Glutamatergic neuron (in vitro differentiated cells): ENCODE results near the gene DNAH9. TPM values are rescaled to one million over a fixed set of nuclear protein-coding genes. Genes with fewer than 3 reads are reported as not detected.

Experiments
- DNase-seq: peaks from one replicate; pipeline ENCODE4 v3.0.0; 2022
- H3K27ac Mint-ChIP-seq: one replicate; pipeline ENCODE4 v1.8.0; 2020; ENCODE audit warnings: mild to moderate bottlenecking, mixed read lengths, inconsistent platforms; ENCODE audit not compliant: unreplicated experiment
- H3K27me3 Mint-ChIP-seq: one replicate; pipeline ENCODE4 v1.8.0; 2020; ENCODE audit warnings: mild to moderate bottlenecking, moderate library complexity, mixed read lengths, inconsistent platforms; ENCODE audit not compliant: unreplicated experiment
- H3K36me3 Mint-ChIP-seq: one replicate; pipeline ENCODE4 v1.8.0; 2020; ENCODE audit warnings: mild to moderate bottlenecking, mixed read lengths, inconsistent platforms; ENCODE audit not compliant: unreplicated experiment
- H3K4me1 Mint-ChIP-seq: one replicate; pipeline ENCODE4 v1.8.0; 2020; ENCODE audit warnings: mild to moderate bottlenecking, low read depth, mixed read lengths, inconsistent platforms; ENCODE audit not compliant: unreplicated experiment
- H3K4me3 Mint-ChIP-seq: one replicate; pipeline ENCODE4 v1.8.0; 2020; ENCODE audit warnings: mild to moderate bottlenecking, mixed read lengths, inconsistent platforms; ENCODE audit not compliant: unreplicated experiment
- H3K9me3 Mint-ChIP-seq: one replicate; pipeline ENCODE4 v1.8.0; 2020; ENCODE audit warnings: mild to moderate bottlenecking, moderate library complexity, mixed read lengths, inconsistent platforms; ENCODE audit not compliant: unreplicated experiment
- CTCF ChIP-seq: fragments of 200-600 bp; sonication (generic); IDR thresholded peaks from one replicate; pipeline ENCODE4 v1.5.0; 2021; ENCODE audit not compliant: partially characterized antibody, unreplicated experiment
- total RNA-seq: library from RNA; stranded (reverse); fragmentation: NEBNext Ultra II Directional; extraction: Animal tissue kit (Norgen Biotek cat#: 25700); gene quantifications from one replicate; pipeline ENCODE4 v1.2.1, GENCODE V29; 2021; ENCODE audit not compliant: unreplicated experiment

DNAH9 gene
- total RNA-seq, 1 donor from 2014 or later: 0.86 TPM

GRCh38 chr17:11986179-11986941 lies 388.1 kb downstream of the DNAH9 start:
- DNase-seq: no peak
- H3K4me1 Mint-ChIP-seq: no peaks in the 10 kb centered on the region

GRCh38 chr17:11986942-11987329 lies 388.7 kb downstream of the DNAH9 start:
- H3K27me3 Mint-ChIP-seq: peaks cover 2% of the 10 kb centered on the region
- H3K36me3 Mint-ChIP-seq: no peaks in the 10 kb centered on the region
- no peak overlapping the region for H3K27ac Mint-ChIP-seq
- no peaks in the 10 kb centered on the region for H3K9me3 Mint-ChIP-seq
- H3K4me1 Mint-ChIP-seq: no peaks in the 10 kb centered on the region
- DNase-seq: no peak
- peak; percentile 70 for TF ChIP-seq CTCF
- no peak overlapping the region for H3K4me3 Mint-ChIP-seq

More at GRCh38 chr17:11986179-11986941, 388.1 kb downstream of the DNAH9 start:
- Mint-ChIP-seq H3K27me3 (peaks cover 2% of the 10 kb centered on the region), H3K9me3 (no peaks in the 10 kb centered on the region), H3K4me3 (no peak overlapping the region), H3K27ac (no peak overlapping the region), H3K36me3 (no peaks in the 10 kb centered on the region)
- TF ChIP-seq CTCF: no peak

GRCh38 chr17:11990363-11990983 lies 392.2 kb downstream of the DNAH9 start:
- H3K4me3 Mint-ChIP-seq: no peak overlapping the region
- peaks cover 2% of the 10 kb centered on the region for H3K27me3 Mint-ChIP-seq
- H3K9me3 Mint-ChIP-seq: no peaks in the 10 kb centered on the region
- no peak for TF ChIP-seq CTCF
- H3K4me1 Mint-ChIP-seq: no peaks in the 10 kb centered on the region
- no peaks in the 10 kb centered on the region for H3K36me3 Mint-ChIP-seq
- DNase-seq: no peak
- H3K27ac Mint-ChIP-seq: no peak overlapping the region

- H3K4me1 Mint-ChIP-seq: no peaks in the 10 kb centered on the region
- no peaks in the 10 kb centered on the region for H3K9me3 Mint-ChIP-seq
- H3K36me3 Mint-ChIP-seq: no peaks in the 10 kb centered on the region
- no peak overlapping the region for H3K27ac Mint-ChIP-seq
- TF ChIP-seq CTCF: no peak
- DNase-seq: no peak
- peaks cover 2% of the 10 kb centered on the region for H3K27me3 Mint-ChIP-seq
- H3K4me3 Mint-ChIP-seq: no peak overlapping the region
These were observed 393.2 kb downstream of the DNAH9 start for GRCh38 chr17:11991461-11991860.

GRCh38 chr17:11996722-11997146 lies 398.5 kb downstream of the DNAH9 start:
- H3K4me1 Mint-ChIP-seq: no peaks in the 10 kb centered on the region
- no peak for TF ChIP-seq CTCF
- peaks cover 6% of the 10 kb centered on the region for H3K9me3 Mint-ChIP-seq
- peak overlapping the region; percentile 88 for H3K4me3 Mint-ChIP-seq
- H3K27me3 Mint-ChIP-seq: peaks cover 7% of the 10 kb centered on the region
- DNase-seq: no peak
- H3K27ac Mint-ChIP-seq: peak overlapping the region; percentile 86
- H3K36me3 Mint-ChIP-seq: no peaks in the 10 kb centered on the region
